CD4-positive, CD25-positive, alpha-beta regulatory T cell (primary cell): ENCODE results near the gene HBA2. TPM values are rescaled to one million over a fixed set of nuclear protein-coding genes. Genes with fewer than 3 reads are reported as not detected.
"Not testable (repeated sequence)": the region's sequence is repeated elsewhere in the genome, so short reads cannot be mapped to it uniquely, and the experiment has no call there.

ENCODE experiments used
- ATAC-seq, 2 donors: fragments of 150-1000 bp; cut with Tn5 transposase; one replicate each; pipeline ENCODE4 v1.10.0; 2021; ENCODE audit warnings: low read depth in 2 of 2, moderate number of reproducible peaks in 2 of 2, moderate library complexity in 1 of 2
- DNase-seq, 3 donors: peaks; one replicate each; pipeline versions ENCODE4 v3.0.0 to v3.0.0-alpha.2; 2012 to 2022; ENCODE audit warnings: mixed read lengths in 1 of 3
- H3K27ac ChIP-seq: one replicate; pipeline ENCODE4 v1.7.0; 2013; ENCODE audit warnings: mild to moderate bottlenecking, low read length; ENCODE audit not compliant: insufficient read depth, poor library complexity, severe bottlenecking
- H3K27me3 ChIP-seq: one replicate; pipeline ENCODE4 v1.7.0; 2013; ENCODE audit warnings: low read length; ENCODE audit not compliant: control insufficient read depth, insufficient read depth
- H3K36me3 ChIP-seq: one replicate; pipeline ENCODE4 v1.7.0; 2013; ENCODE audit warnings: mild to moderate bottlenecking, low read length, moderate library complexity; ENCODE audit not compliant: control insufficient read depth, insufficient read depth
- H3K4me1 ChIP-seq: 2 replicates; pipeline ENCODE4 v1.7.0; 2013; ENCODE audit warnings: mild to moderate bottlenecking, low read length; ENCODE audit not compliant: insufficient read depth, control insufficient read depth, poor library complexity, severe bottlenecking
- H3K4me3 ChIP-seq: one replicate; pipeline ENCODE4 v1.7.0; 2013; ENCODE audit warnings: low read depth, mild to moderate bottlenecking, low read length, moderate library complexity
- H3K9me3 ChIP-seq, 2 experiments: 1 replicate in 1 of 2; 2 replicates in 1 of 2; pipeline ENCODE4 v1.7.0; 2013; ENCODE audit warnings: low read length in 2 of 2, mild to moderate bottlenecking in 1 of 2, moderate library complexity in 1 of 2; ENCODE audit not compliant: control insufficient read depth in 2 of 2
- H3K27ac Mint-ChIP-seq, 3 donors: one replicate each; pipeline ENCODE4 v1.8.0; 2020 to 2022; ENCODE audit warnings: mild to moderate bottlenecking in 3 of 3, mixed read lengths in 3 of 3, moderate library complexity in 2 of 3
- H3K27me3 Mint-ChIP-seq: one replicate; pipeline ENCODE4 v1.8.0; 2022; ENCODE audit warnings: mild to moderate bottlenecking, mixed read lengths
- H3K36me3 Mint-ChIP-seq: one replicate; pipeline ENCODE4 v1.8.0; 2020; ENCODE audit warnings: mixed read lengths
- H3K4me1 Mint-ChIP-seq, 4 donors: one replicate each; pipeline ENCODE4 v1.8.0; 2020 to 2022; ENCODE audit warnings: mixed read lengths in 4 of 4, mild to moderate bottlenecking in 1 of 4
- H3K4me3 Mint-ChIP-seq, 4 donors: one replicate each; pipeline ENCODE4 v1.8.0; 2020 to 2022; ENCODE audit warnings: mild to moderate bottlenecking in 4 of 4, mixed read lengths in 4 of 4, moderate library complexity in 3 of 4
- H3K9me3 Mint-ChIP-seq, 7 donors: one replicate each; pipeline ENCODE4 v1.8.0; 2020 to 2022; ENCODE audit warnings: mixed read lengths in 7 of 7, mild to moderate bottlenecking in 3 of 7, moderate library complexity in 2 of 7
- polyA plus RNA-seq, 4 donors: library from polyadenylated mRNA; unstranded; fragments of 300-500 nt; fragmentation: Illumina TruSeq; gene quantifications; one replicate each; pipeline ENCODE4 v1.2.3, GENCODE V29; 2021
- total RNA-seq: library from RNA; stranded (reverse); gene quantifications from one replicate; pipeline ENCODE4 v1.2.3, GENCODE V29; 2022

HBA2 gene
- total RNA-seq (0.86 TPM), polyA plus RNA-seq (1 to 10 TPM in 1 of 4 donors, under 1 TPM in 2, not detected in 1; 0.41 to 1.2 (median 0.99) TPM)

GRCh38 chr16:172374-172941 lies at the start of gene HBA2:
Gene HBA2 (plus strand): TSS chr16:172876. CDS start chr16:172913, 37 bp downstream.
- not testable (repeated sequence) for ATAC-seq, H3K36me3 ChIP-seq, H3K27ac Mint-ChIP-seq, H3K4me1 ChIP-seq, H3K27me3 ChIP-seq, H3K27ac ChIP-seq, H3K4me3 ChIP-seq, H3K36me3 Mint-ChIP-seq, H3K9me3 ChIP-seq, DNase-seq, H3K9me3 Mint-ChIP-seq
- peaks cover 73% of the 10 kb centered on the region for H3K27me3 Mint-ChIP-seq
- H3K4me1 Mint-ChIP-seq, result peaks cover 0 to 17% (median 3%) of the 10 kb centered on the region in 4 donors
- H3K4me3 Mint-ChIP-seq, result peak within 1 kb of the TSS in 3 of 4 donors; percentile 38 to 73 (median 50)

GRCh38 chr16:123558-124350 lies 48.9 kb upstream of the HBA2 start:
- not testable (repeated sequence) for H3K4me3 ChIP-seq

GRCh38 chr16:125011-125410 lies 47.7 kb upstream of the HBA2 start:
- peak overlapping the region in 1 of 3 donors; percentile 5 for H3K27ac Mint-ChIP-seq
- peaks cover 8% of the 10 kb centered on the region for H3K36me3 ChIP-seq
- H3K4me3 Mint-ChIP-seq, result no peak overlapping the region

More at GRCh38 chr16:123558-124350, 48.9 kb upstream of the HBA2 start:
- not testable (repeated sequence) for ATAC-seq, H3K36me3 ChIP-seq, H3K27me3 Mint-ChIP-seq, H3K27ac Mint-ChIP-seq, H3K4me3 Mint-ChIP-seq, H3K27ac ChIP-seq, H3K36me3 Mint-ChIP-seq, H3K27me3 ChIP-seq, H3K9me3 Mint-ChIP-seq, H3K9me3 ChIP-seq, H3K4me1 ChIP-seq, DNase-seq, H3K4me1 Mint-ChIP-seq

GRCh38 chr16:129075-129474 lies 43.6 kb upstream of the HBA2 start:
- Mint-ChIP-seq H3K27me3 (no peaks in the 10 kb centered on the region), H3K36me3 (peaks cover 8% of the 10 kb centered on the region), H3K9me3 (no peaks in the 10 kb centered on the region), H3K4me1 (peaks cover 4 to 28% (median 20%) of the 10 kb centered on the region in 4 donors), H3K27ac (peak overlapping the region; percentile 35 to 68 (median 59)), H3K4me3 (no peak overlapping the region)
- Histone ChIP-seq H3K36me3 (peaks cover 5% of the 10 kb centered on the region), H3K9me3 (no peaks in the 10 kb centered on the region), H3K27ac (no peak overlapping the region), H3K4me3 (no peak overlapping the region), H3K27me3 (no peaks in the 10 kb centered on the region), H3K4me1 (no peaks in the 10 kb centered on the region)
- DNase-seq (no peak), ATAC-seq (no peak)

More at GRCh38 chr16:125011-125410, 47.7 kb upstream of the HBA2 start:
- ATAC-seq (no peak), DNase-seq (no peak)
- Mint-ChIP-seq H3K27me3 (no peaks in the 10 kb centered on the region), H3K4me1 (peaks cover 3 to 11% (median 7%) of the 10 kb centered on the region in 4 donors), H3K9me3 (no peaks in the 10 kb centered on the region), H3K36me3 (peaks cover 12% of the 10 kb centered on the region)
- no peak overlapping the region for H3K4me3 ChIP-seq
- no peaks in the 10 kb centered on the region for H3K27me3 ChIP-seq
- H3K9me3 ChIP-seq, result no peaks in the 10 kb centered on the region
- no peaks in the 10 kb centered on the region for H3K4me1 ChIP-seq
- no peak overlapping the region for H3K27ac ChIP-seq

DNA sequence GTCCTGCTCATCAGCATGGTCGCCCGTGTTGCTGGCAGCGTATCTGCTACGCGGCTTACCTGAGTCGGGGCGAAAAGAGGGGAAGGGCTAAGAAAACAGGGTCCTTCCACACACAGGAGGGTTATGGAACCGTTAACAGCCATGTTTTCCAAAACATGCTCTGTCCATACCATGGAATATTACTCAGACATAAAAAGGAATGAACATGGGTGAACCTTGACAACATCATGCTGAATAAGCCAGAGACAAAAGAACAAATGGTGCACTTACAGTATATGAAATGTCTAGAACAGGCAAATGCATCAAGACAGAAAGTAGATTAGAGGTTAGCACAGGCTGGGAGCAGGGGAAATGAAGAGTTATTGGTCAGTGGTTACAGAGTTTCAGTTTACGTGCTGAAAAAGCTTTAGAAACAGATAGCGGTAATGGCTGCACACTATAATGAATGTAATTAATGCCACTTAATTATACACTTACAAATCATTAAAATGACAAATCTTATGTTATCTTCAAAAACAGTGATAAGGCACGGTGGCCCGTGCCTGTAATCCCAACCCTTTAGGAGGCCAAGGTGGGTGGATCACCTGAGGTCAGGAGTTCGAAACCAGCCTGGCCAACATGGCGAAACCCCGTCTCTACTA lies 42.0 kb upstream of the HBA2 start:
- Histone ChIP-seq H3K27ac (no peak overlapping the region), H3K4me1 (no peaks in the 10 kb centered on the region), H3K27me3 (no peaks in the 10 kb centered on the region), H3K36me3 (no peaks in the 10 kb centered on the region), H3K9me3 (no peaks in the 10 kb centered on the region), H3K4me3 (no peak overlapping the region)
- H3K27ac Mint-ChIP-seq, result no peak overlapping the region
- no peak overlapping the region for H3K4me3 Mint-ChIP-seq
- no peak for DNase-seq
- no peaks in the 10 kb centered on the region for H3K9me3 Mint-ChIP-seq
- H3K36me3 Mint-ChIP-seq, result peaks cover 11% of the 10 kb centered on the region
- no peaks in the 10 kb centered on the region for H3K27me3 Mint-ChIP-seq
- peaks cover 4 to 38% (median 25%) of the 10 kb centered on the region in 4 donors for H3K4me1 Mint-ChIP-seq
- ATAC-seq, result no peak

DNA sequence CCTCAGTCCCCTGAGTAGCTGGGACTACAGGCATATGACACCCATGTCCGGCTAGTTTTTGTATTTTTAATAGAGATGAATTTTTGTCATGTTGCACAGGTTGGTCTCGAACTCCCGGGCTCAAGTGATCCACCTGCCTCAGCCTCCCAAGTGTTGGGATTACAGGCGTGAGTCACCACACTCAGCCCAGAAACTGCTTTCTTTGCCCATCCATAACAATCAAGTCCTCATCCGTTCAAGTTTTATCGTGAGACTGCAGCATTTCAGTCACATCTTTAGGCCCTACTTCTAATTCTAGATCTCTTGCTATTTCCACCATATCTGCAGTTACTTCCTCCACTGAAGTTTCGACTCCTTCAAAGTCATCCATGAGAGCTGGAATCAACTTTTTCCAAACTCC lies 40.6 kb upstream of the HBA2 start:
- no peaks in the 10 kb centered on the region for H3K9me3 Mint-ChIP-seq
- peaks cover 11% of the 10 kb centered on the region for H3K36me3 Mint-ChIP-seq
- H3K4me3 Mint-ChIP-seq, result no peak overlapping the region
- Histone ChIP-seq H3K9me3 (no peaks in the 10 kb centered on the region), H3K36me3 (no peaks in the 10 kb centered on the region), H3K4me1 (peaks cover 1% of the 10 kb centered on the region), H3K4me3 (no peak overlapping the region), H3K27me3 (no peaks in the 10 kb centered on the region), H3K27ac (no peak overlapping the region)
- peaks cover 9 to 47% (median 30%) of the 10 kb centered on the region in 4 donors for H3K4me1 Mint-ChIP-seq
- peak overlapping the region in 1 of 3 donors; percentile 84 for H3K27ac Mint-ChIP-seq
- DNase-seq, result no peak
- H3K27me3 Mint-ChIP-seq, result no peaks in the 10 kb centered on the region
- ATAC-seq, result no peak

DNA sequence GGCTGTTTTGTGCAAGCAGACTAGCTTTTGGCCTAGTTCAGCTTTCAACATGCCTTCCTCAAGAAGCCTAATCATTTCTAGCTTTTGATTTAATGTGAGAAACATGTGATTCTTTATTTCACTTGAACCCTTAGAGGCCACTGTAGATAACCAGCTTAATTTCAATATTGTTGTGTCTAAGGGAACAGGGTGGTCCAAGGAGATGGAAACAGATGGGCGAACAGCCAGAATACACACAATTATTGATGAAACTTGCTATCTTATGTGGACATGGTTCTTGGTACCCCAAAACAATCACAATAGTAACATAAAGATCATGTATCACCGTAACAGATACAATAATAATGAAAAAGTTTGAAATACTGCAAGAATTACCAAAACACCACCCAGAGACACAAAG lies 39.0 kb upstream of the HBA2 start:
- no peak overlapping the region for H3K27ac Mint-ChIP-seq
- no peaks in the 10 kb centered on the region for H3K9me3 ChIP-seq
- peaks cover 11% of the 10 kb centered on the region for H3K4me1 ChIP-seq
- ATAC-seq (no peak), DNase-seq (no peak)
- no peak overlapping the region for H3K27ac ChIP-seq
- no peak overlapping the region for H3K4me3 ChIP-seq
- peaks cover 11% of the 10 kb centered on the region for H3K36me3 Mint-ChIP-seq
- H3K4me3 Mint-ChIP-seq, result peak overlapping the region in 1 of 4 donors; percentile 20
- H3K4me1 Mint-ChIP-seq, result peaks cover 9 to 55% (median 32%) of the 10 kb centered on the region in 4 donors
- H3K36me3 ChIP-seq, result no peaks in the 10 kb centered on the region
- peaks cover 0 to 2% (median 0%) of the 10 kb centered on the region in 7 donors for H3K9me3 Mint-ChIP-seq
- no peaks in the 10 kb centered on the region for H3K27me3 ChIP-seq
- H3K27me3 Mint-ChIP-seq, result no peaks in the 10 kb centered on the region
